ENCODE measurements around the gene KCTD16.
A peak's percentile ranks its signal among the peaks of the same experiment; 100 is the strongest.

The KCTD16 gene

GRCh38 chr5:144170276-144171024 lies at the start of gene KCTD16, which contains the start of gene YIPF5:
KCTD16 (plus strand) TSS chr5:144170873.
YIPF5 (minus strand) TSS chr5:144170659; CDS start chr5:144169955, 704 bp downstream.
- peak; percentile 99 for DNase-seq

GRCh38 chr5:144121577-144121976 lies 49.1 kb upstream of the KCTD16 start:
- DNase-seq: no peak

- no peak for DNase-seq
Observed at GRCh38 chr5:144122081-144122480, 48.6 kb upstream of the KCTD16 start.

- no peak for DNase-seq
Observed at GRCh38 chr5:144122641-144123040, 48.0 kb upstream of the KCTD16 start.

- DNase-seq: no peak
Observed at GRCh38 chr5:144125163-144125726, 45.4 kb upstream of the KCTD16 start.

- no peak for DNase-seq
Observed at GRCh38 chr5:144126707-144127106, 44.0 kb upstream of the KCTD16 start.

- DNase-seq: no peak
Observed at GRCh38 chr5:144128844-144129243, 41.8 kb upstream of the KCTD16 start.

GRCh38 chr5:144130306-144130705 lies 40.4 kb upstream of the KCTD16 start:
- DNase-seq: no peak

- DNase-seq: no peak
Observed at GRCh38 chr5:144131261-144131660, 39.4 kb upstream of the KCTD16 start.

GRCh38 chr5:144133050-144133633 lies 37.5 kb upstream of the KCTD16 start:
- DNase-seq: no peak

GRCh38 chr5:144134194-144134826 lies 36.4 kb upstream of the KCTD16 start:
- no peak for DNase-seq

GRCh38 chr5:144135113-144135762 lies 35.4 kb upstream of the KCTD16 start:
- DNase-seq: no peak

- DNase-seq: no peak
Observed at GRCh38 chr5:144139586-144139985, 31.1 kb upstream of the KCTD16 start.

- no peak for DNase-seq
Observed at GRCh38 chr5:144141585-144141984, 29.1 kb upstream of the KCTD16 start.

- DNase-seq: peak; percentile 33
Observed at GRCh38 chr5:144142139-144142823, 28.4 kb upstream of the KCTD16 start.

GRCh38 chr5:144142824-144143162 lies 27.9 kb upstream of the KCTD16 start:
- no peak for DNase-seq

- no peak for DNase-seq
Observed at GRCh38 chr5:144143625-144144024, 27.0 kb upstream of the KCTD16 start.

GRCh38 chr5:144144956-144145751 lies 25.5 kb upstream of the KCTD16 start:
- no peak for DNase-seq

- peak; percentile 22 for DNase-seq
Observed at GRCh38 chr5:144151026-144151425, 19.6 kb upstream of the KCTD16 start.

GRCh38 chr5:144156767-144157171 lies 13.9 kb upstream of the KCTD16 start:
- peak; percentile 3 for DNase-seq

GRCh38 chr5:144162686-144163085 lies 8.0 kb upstream of the KCTD16 start:
- DNase-seq: no peak

GRCh38 chr5:144166696-144167095 lies 4.0 kb upstream of the KCTD16 start:
- no peak for DNase-seq

All from kidney glomerular epithelial cell (primary cell).